HL-60 (cell line): ENCODE data around the gene PRSS16.

Experiments used
- CTCF ChIP-seq: IDR thresholded peaks from one replicate; pipeline ENCODE4 v1.5.1; 2011; ENCODE audit warnings: low read length, control low read depth, inconsistent platforms; ENCODE audit not compliant: insufficient read depth
- GABPA ChIP-seq: IDR thresholded peaks from 2 replicates; pipeline ENCODE4 v1.6.1; 2012; ENCODE audit warnings: low read depth
- POLR2AphosphoS5 ChIP-seq: IDR thresholded peaks from 2 replicates; pipeline ENCODE4 v1.6.1; 2012; ENCODE audit warnings: low read depth

GRCh38 chr6:27263886-27264285 is 16.4 kb downstream of the PRSS16 start:
- no peak for TF ChIP-seq CTCF
- TF ChIP-seq POLR2AphosphoS5 = no peak
- no peak for TF ChIP-seq GABPA
